Glomerular visceral epithelial cell (primary cell): ENCODE data around the gene HSD3B2.
"Not testable (repeated sequence)": the region's sequence is repeated elsewhere in the genome, so short reads cannot be mapped to it uniquely, and the experiment has no call there.

Experiments used
- DNase-seq: peaks from one replicate; pipeline ENCODE4 v3.0.0-alpha.2; 2016; ENCODE audit errors: extremely low spot score

Gene HSD3B2

GRCh38 chr1:119414950-119415349 is at the start of gene HSD3B2:
HSD3B2 (plus strand) TSS chr1:119415150; CDS start chr1:119415420, 270 bp downstream.
- DNase-seq = no peak

GRCh38 chr1:119366424-119366823 is 48.5 kb upstream of the HSD3B2 start:
- no peak for DNase-seq

GRCh38 chr1:119367432-119368124 is 47.4 kb upstream of the HSD3B2 start:
- DNase-seq = peak; percentile 42

GRCh38 chr1:119368554-119368953 is 46.4 kb upstream of the HSD3B2 start, which contains the start of gene HAO2:
HAO2 (plus strand) TSS chr1:119368785; CDS start chr1:119381086, 12,301 bp downstream.
- DNase-seq = no peak

GRCh38 chr1:119370748-119371147 is 44.2 kb upstream of the HSD3B2 start:
- no peak for DNase-seq

GRCh38 chr1:119371815-119372214 is 43.1 kb upstream of the HSD3B2 start:
- DNase-seq = no peak

GRCh38 chr1:119372503-119373086 is 42.4 kb upstream of the HSD3B2 start:
- DNase-seq = peak; percentile 12

- DNase-seq = peak; percentile 37
These were observed 41.5 kb upstream of the HSD3B2 start for GRCh38 chr1:119373465-119373864.

GRCh38 chr1:119374208-119374874 is 40.6 kb upstream of the HSD3B2 start:
- DNase-seq = peak; percentile 21

GRCh38 chr1:119375366-119375765 is 39.6 kb upstream of the HSD3B2 start:
- DNase-seq = no peak

- DNase-seq = no peak
These were observed 38.4 kb upstream of the HSD3B2 start for GRCh38 chr1:119376594-119376993.

- not testable (repeated sequence) for DNase-seq
These were observed 37.4 kb upstream of the HSD3B2 start for GRCh38 chr1:119377594-119377993.

- DNase-seq = no peak
These were observed 35.8 kb upstream of the HSD3B2 start for GRCh38 chr1:119379117-119379516.

- no peak for DNase-seq
These were observed 34.6 kb upstream of the HSD3B2 start for GRCh38 chr1:119380304-119380703.

- no peak for DNase-seq
These were observed 33.8 kb upstream of the HSD3B2 start for GRCh38 chr1:119380983-119381662.

GRCh38 chr1:119384591-119384990 is 30.4 kb upstream of the HSD3B2 start:
- no peak for DNase-seq

GRCh38 chr1:119385650-119386049 is 29.3 kb upstream of the HSD3B2 start:
- no peak for DNase-seq

- DNase-seq = no peak
These were observed 27.1 kb upstream of the HSD3B2 start for GRCh38 chr1:119387858-119388257.

- no peak for DNase-seq
These were observed 26.5 kb upstream of the HSD3B2 start for GRCh38 chr1:119388450-119388849.

- no peak for DNase-seq
These were observed 24.4 kb upstream of the HSD3B2 start for GRCh38 chr1:119390526-119390925.

- DNase-seq = no peak
These were observed 23.2 kb upstream of the HSD3B2 start for GRCh38 chr1:119391749-119392148.

- DNase-seq = no peak
These were observed 20.9 kb upstream of the HSD3B2 start for GRCh38 chr1:119394085-119394484.
